ENCODE measurements around the gene LMO1.

DNA sequence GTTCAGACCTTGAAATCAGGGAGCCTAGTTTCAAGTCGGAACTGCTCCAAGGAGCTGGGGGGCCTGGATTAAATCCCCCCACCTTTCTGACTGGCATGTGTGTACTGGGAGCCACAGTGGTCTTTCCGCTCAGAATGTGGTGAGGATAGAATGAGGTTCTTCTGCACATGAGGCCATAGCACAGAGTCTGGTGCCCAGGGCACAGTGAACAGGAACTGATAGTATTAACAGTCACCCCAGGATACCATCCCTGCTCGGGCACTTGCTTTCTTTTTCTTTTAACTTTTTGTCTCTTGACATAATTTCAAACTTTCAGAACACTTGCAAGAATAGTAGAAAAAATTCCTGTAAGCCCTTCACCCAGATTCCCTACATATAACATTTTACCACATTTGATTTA is 28.8 kb downstream of the LMO1 start:
- TF ChIP-seq, protein P1, sequence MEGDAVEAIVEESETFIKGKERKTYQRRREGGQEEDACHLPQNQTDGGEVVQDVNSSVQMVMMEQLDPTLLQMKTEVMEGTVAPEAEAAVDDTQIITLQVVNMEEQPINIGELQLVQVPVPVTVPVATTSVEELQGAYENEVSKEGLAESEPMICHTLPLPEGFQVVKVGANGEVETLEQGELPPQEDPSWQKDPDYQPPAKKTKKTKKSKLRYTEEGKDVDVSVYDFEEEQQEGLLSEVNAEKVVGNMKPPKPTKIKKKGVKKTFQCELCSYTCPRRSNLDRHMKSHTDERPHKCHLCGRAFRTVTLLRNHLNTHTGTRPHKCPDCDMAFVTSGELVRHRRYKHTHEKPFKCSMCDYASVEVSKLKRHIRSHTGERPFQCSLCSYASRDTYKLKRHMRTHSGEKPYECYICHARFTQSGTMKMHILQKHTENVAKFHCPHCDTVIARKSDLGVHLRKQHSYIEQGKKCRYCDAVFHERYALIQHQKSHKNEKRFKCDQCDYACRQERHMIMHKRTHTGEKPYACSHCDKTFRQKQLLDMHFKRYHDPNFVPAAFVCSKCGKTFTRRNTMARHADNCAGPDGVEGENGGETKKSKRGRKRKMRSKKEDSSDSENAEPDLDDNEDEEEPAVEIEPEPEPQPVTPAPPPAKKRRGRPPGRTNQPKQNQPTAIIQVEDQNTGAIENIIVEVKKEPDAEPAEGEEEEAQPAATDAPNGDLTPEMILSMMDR (IDR thresholded peaks at IDR 0.05): no peak
- TF ChIP-seq POLR2A (IDR thresholded peaks at IDR 0.05; ENCODE audit: low read depth) (no peak), POLR2AphosphoS5 (IDR thresholded peaks at IDR 0.05) (no peak), EP300 (IDR thresholded peaks at IDR 0.05) (no peak)

Data from esophagus muscularis mucosa (tissue), 4 donors.